ENCODE data around the gene KCNRG.
"Not testable (repeated sequence)": the region's sequence is repeated elsewhere in the genome, so short reads cannot be mapped to it uniquely, and the experiment has no call there.

Gene KCNRG, protein sequence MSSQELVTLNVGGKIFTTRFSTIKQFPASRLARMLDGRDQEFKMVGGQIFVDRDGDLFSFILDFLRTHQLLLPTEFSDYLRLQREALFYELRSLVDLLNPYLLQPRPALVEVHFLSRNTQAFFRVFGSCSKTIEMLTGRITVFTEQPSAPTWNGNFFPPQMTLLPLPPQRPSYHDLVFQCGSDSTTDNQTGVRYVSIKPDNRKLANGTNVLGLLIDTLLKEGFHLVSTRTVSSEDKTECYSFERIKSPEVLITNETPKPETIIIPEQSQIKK

DNA sequence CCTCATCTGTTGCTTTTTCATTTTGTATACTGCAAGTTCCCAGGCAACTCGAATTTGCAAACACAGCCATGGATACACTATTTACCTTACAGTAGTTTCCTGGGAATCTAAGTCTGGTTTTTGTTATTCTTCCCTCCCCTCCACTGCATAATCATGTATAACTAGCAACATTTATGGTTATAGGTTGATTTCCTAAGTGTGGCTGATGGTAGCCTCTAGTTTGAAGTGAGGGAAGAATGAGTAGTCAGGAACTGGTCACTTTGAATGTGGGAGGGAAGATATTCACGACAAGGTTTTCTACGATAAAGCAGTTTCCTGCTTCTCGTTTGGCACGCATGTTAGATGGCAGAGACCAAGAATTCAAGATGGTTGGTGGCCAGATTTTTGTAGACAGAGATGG is at the start of gene KCNRG:
TSS of gene KCNRG (plus strand) at position 187 of the 400 bp plus-strand sequence. CDS start at position 237, 50 bp downstream.
- no peak for DNase-seq (ENCODE audit: low read depth)

DNA sequence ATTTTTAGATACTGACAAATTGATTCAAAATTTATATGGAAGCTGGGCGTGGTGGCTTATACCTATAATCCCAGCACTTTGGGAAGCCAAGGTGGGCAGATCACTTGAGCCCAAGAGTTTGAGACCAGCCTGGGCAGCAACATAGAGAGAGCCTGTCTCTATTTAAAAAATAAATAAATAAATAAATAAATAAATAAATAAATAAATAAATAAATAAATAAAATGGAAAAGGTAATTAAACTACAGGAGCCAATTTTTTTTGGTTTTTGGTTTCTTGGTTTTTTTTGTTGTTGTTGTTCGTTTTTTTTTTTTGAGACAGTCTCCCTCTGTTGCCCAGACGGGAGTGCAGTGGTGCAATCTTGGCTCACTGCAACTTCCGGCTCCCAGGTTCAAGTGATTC is 47.8 kb upstream of the KCNRG start:
- no peak for DNase-seq (ENCODE audit: low read depth)

DNA sequence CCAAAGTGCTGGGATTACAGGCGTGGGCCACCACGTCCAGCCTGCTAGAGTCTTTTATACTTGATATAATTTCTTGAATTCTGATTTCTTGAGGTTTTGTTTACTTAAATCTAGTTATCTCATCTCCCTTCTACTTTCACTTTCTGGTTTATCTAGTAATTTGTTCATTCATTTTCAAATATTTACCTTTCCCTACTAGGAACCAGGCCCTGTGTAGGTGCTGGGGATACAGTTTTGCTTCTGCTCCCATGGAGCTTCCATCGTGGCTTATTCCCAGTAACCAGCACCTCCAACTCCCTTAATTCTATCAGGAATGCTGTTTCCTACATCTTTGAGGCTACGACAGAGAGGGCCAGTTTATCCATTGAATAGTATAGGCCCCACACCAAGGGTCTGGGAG is 42.5 kb upstream of the KCNRG start:
- DNase-seq (ENCODE audit: low read depth), result no peak

DNA sequence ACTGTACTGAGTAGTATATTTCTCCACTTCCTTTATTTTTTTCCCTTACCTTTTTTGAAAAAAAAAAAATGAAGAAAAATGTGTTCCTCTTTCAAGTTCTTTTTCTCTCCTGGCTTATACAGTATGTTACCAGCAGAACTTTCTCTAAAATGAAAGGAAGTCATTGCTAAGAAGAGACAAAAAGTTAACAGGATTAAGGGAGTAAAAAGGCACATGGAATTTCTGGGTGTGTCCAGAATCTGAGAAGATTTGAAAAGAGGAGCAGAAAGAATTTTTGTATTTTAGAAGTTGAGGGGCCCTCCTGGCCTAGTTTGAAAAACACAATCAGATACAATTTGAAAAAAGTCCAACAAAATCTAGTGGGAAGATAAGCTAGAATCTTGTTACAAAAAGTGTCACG is 39.4 kb upstream of the KCNRG start:
- DNase-seq (ENCODE audit: low read depth), result no peak

DNA sequence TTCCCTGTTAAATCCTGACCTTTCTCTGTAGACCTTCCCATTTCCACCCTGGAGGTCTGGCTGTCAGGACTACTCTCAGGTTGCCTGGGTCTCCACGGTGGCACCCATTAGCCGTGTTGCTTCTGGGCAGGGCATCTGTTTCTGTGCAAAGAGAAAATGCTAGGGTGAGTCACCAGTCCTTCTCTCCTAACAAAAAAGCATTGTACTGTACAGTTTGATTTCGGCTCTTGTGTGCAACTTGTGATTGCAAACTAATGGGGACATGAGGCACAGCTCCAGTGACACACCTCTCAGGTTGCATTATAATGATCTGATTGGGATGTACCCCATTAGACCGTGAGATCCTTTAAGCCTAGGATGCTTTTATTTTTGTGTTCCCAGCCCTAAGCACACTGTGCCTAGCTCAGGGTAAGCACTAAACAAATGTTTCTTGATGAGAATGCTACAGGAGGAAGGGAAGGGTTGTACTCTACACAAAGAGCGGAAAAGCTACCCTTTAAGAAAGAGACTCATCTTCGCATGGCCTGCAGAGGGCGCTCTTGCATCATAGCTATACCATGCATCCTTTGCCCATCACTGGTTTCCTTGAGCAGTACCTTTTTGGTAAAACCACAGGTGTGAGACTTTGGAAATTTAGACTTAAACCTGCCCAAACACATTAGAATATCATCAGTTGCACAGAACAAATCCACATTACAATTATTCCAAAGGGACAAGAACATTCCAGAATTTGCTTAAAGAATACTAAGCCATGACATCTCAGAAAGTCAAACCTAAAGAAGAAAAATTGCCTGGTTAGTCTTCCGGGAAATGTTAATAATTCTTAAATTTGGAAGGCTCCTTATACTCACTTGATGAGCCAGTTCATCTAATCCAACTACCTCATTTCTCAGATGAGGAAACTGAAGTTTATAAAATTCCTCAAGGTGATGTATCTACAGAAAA is 38.7 kb upstream of the KCNRG start:
- DNase-seq (ENCODE audit: low read depth), result peak; percentile 68

DNA sequence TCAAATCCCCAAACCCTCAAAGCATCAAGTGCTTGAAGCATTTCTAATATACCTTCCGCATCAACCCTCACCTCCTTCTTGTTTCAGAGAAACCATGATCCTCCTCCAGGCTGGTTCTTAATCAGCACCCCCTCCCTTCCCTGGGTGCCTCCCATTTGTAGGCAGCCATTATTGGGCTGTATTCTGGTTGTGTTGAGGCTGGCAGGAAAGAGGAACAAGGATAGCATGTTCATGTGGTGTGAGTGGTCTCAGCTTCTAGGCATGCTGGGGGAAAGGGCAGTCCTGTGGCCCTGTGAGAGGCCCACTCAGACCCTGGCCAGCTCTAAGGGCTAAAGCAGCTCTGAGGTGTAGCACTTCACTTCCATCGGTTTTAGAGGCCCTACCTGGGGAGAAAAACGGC is 37.3 kb upstream of the KCNRG start:
- no peak for DNase-seq (ENCODE audit: low read depth)

DNA sequence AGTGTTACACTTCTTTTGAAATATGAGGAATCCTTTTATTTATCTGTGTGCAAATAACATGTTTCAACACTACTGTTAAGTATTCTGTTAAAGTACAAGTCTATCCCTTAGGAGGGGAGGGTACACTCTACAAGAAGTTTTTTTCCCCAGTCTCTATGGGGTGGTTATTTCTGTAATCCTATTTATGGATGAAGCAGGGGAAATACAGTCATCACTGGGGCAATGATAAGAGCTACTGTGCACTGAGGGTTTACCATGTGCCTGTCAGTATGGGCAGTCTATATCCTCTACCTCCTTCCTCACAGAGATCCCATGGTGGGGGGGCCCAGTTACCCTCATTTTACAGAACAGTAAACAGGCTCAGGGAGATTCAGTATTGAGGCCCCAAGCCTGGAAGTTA is 35.0 kb upstream of the KCNRG start:
- no peak for DNase-seq (ENCODE audit: low read depth)

DNA sequence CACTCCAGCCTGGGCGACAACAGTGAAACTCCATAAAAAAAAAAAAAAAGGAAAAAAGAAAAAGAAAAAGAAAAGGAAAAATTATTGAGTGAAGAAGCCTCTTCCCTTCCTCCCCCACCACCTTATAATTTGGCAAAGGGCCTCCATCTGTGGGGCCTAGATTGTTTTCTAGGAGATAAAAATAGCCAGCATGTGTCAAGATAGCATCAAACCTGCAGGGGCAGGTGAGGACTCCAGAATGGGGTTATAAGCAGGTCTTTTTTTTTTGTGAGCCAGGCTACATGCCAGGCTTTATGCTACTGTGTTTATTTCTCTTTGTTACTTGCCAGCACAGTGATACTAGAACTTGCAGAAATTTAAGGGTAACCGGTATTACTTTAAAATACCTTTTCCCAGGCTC is 30.1 kb upstream of the KCNRG start:
- no peak for DNase-seq (ENCODE audit: low read depth)

DNA sequence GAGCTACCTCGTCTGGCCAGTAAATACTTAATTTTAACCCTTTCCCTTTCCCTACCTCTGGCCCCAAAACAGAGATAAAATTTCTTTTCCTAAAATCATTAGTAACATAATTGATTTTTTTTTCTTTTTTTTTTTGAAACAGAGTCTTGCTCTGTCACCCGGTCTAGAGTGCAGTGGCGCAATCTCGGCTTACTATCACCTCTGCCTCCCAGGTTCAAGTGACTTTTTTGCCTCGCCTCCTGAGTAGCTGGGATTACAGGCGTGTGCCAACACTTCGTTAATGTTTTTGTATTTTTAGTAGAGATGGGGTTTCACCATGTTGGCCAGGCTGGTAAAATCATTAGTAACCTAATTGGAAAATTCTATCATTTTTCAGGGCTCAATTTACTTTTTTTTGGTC is 28.8 kb upstream of the KCNRG start:
- no peak for DNase-seq (ENCODE audit: low read depth)

DNA sequence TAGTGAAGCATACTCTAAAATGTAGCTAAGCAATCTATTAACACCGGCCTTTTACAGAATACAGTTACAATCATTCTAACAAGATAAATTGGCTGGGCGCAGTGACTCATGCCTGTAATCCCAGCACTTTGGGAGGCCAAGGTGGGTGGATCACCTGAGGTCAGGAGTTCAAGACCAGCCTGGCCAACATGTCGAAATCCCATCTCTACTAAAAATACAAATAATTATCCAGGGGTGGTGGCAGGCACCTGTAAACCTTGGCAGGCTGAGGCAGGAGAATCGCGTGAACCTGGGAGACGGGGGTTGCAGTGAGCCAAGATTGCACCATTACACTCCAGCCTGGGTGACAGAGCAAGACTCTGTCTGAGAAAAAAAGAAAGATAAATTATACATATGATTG is 24.6 kb upstream of the KCNRG start:
- DNase-seq (ENCODE audit: low read depth), result not testable (repeated sequence)

DNA sequence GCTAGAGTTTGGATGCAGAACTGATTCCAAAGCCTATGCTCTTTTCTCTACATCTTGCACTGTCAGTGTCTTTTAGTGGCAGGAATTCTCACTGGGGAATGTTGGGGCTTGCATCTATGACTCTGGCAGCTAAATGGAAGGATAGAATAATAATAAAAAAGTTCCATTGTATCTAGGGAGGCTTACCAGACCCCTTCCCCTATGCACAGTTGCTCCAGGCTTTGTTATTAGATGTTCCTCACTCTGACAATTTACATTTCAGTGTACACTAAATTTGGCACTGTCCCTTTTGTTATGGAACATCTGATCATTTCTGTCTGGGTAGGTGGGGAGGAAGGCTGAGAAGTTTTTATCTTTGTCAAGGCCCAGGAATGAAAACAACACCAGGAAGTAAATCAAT is 22.1 kb upstream of the KCNRG start:
- no peak for DNase-seq (ENCODE audit: low read depth)

DNA sequence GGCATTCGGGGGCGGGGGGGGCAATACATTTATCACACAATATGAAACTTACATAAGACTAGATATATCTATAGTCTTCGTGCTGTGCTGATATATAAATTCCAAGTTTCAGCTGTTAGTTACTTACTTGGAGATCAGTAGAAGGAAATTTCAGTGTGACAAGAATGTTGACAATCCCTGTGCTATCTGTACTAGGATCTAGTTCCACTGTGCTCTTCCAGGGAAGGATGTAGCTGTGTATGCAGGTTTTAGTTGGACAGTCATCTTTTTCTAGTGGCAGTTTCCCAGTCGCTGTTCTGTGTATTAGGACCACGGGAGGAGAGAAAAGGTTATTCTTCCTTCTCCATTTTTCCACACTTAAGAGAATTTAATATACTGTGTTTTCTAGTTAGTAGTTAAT is 21.6 kb upstream of the KCNRG start:
- DNase-seq (ENCODE audit: low read depth), result no peak

DNA sequence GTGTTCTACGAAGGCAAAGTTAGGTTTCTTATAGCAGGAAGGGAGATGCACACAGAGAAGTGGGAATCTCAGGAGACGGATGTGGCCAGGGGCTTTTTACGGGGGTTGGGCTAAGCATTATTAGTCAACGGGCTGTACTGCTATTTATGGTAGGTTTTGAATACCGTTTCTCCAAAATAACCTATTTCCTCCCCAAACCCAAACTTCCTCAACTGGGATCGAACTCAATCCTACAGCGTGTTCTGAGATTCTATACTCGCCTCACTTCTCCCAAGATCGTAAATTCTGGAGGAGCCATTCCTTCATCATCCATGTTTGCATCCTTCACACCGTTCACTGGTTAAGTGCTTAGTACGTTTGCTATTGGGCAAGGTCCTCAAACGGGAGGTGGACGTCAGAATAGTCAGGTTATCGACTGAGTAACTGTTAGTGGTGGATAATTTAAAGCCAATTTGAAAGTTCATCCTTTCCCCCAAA is 19.6 kb upstream of the KCNRG start:
- DNase-seq (ENCODE audit: low read depth), result peak; percentile 49

DNA sequence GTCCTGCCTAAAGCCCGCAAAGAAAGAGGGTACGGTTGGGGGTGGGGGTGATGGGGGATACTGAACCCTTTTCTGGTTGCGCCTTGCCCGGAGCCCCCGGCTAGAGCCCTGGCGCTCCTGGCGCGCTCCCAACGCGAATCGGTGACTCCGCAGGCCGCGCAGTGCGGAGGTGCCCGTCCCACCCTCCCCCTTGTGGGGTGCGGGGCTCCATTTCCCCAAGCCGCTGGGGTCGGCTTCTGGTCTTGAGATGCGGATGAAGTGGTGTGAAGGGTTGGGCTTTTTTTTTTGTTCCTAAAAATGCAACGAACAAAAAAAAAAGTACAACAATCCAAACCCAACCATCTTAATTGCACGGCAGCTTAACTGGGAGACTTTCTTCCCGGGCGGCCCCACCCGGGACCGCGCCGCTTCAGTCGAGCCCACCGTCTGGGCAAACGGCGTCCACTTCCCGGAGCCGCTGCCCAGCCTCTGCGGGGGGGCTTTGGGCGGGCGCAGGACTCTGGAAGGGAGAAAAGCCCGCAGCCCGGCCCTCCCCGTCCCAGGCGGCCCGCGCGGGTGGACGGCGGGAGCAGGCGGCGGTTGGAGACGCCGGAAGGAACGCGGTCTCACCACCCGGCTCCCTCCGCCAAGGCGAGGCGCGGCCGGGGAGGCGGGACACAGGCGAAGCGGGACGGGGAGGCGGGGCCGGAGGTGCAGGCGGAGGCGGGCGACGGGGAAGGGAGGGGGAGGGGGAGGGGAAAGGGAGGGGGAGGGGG is 18.9 kb upstream of the KCNRG start:
- peak; percentile 91 for DNase-seq (ENCODE audit: low read depth)

DNA sequence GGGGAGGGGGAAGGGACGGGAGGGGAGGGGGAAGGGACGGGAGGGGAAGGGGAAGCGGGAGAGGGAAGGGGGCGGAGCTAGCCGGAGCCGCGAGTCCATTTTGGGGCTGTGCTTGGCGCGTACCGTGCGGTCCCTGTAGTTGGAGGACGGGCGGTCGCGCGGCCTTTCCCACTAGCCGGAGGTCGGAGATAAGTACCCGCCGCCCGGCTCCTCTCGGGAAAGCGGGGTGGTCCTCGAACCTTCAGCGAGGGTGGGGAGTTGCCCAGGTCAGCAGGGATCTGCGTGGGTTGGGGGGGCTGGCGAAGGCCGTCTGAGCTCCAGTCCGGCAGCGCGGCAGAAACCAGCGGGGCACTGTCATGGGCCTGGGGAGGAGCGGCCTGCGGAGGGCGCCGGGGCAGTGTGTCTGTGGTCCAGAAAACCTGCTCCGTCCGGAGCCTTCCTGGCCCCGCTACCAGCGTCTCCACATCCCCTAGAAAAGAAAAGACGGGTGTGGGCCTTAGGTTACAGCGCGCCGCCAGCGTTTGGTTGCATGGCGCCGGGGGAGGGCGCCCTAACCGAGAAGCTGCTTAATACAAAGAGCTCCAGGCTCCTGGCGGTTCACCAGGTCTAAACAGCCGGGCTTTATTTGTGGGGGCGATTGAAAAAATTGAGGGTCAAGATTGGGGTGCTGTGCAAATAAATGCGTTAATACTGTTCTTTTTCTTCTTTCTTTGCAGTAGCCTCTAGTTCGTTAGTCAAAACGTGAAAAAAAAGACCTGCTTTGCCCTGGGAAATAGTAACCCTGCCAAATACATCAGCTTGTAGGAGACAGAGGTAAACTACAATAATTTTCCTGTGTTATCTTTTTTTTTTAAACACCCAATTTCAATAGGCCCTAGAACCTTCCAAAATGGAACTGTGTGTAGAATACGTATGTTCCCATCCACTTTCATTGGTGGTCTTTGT is 18.0 kb upstream of the KCNRG start, which contains the start of gene TRIM13:
TSS of gene TRIM13 (plus strand) at position 92 of the 945 bp plus-strand sequence. CDS start 14,899 bp downstream, outside the sequence.
- DNase-seq (ENCODE audit: low read depth), result peak; percentile 88

DNA sequence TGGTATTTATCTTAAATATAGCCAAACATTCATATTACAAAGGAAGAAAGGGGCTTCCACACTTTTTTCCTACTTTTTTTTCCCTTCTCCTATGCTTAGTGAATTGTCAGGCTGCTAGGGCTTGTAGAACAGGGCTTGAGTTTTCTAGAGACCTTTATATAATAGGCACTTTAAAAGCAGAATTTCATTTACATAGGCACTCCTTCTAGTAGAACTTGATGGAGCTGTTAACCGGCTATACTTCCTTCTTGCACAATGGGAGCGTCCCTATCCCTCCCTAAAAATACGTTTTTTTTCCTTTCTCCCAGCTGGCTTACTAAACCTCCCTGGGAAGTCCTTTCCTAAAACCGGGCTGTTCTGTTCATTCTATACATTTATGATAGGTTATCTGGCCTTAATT is 17.3 kb upstream of the KCNRG start:
- no peak for DNase-seq (ENCODE audit: low read depth)

DNA sequence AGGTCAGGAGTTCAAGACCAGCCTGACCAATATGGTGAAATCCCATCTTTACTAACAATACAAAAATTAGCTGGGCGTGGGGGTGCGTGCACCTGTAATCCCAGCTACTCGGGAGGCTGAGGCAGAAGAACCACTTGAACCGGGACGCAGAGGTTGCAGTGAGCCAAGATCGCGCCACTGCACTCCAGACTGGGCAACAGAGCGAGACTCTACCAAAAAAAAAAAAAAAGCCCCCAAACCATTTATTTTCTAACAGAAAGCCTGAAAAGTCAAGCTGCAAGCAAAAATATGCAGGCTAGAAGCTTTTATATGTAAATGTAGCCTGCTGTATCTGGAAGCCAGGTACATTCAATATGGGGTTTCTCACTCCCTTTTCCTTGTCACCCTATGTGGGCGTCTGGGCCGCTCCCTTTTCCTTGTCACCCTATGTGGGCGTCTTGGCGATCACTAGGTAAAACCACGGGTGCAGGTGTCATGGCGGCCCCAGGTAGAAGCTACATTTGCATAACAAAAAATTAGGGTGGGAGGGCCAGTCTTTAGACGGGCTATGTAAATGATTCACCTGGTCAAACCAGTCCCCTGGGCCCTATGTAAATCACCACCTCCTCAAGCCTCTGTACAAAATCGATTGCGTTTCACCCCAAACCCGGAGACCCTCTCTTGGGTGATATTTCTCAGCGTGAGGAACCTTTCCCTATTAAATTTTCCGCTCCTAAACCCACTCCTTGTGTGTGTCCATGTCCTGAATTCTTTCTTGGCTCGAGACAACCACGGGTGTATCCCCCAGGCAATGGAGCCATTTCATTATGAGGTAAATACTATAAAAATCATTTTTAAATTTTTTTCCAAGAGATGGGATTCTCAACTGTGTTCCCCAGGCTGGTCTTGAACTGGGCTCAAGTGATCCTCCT is 16.3 kb upstream of the KCNRG start:
- no peak for DNase-seq (ENCODE audit: low read depth)

DNA sequence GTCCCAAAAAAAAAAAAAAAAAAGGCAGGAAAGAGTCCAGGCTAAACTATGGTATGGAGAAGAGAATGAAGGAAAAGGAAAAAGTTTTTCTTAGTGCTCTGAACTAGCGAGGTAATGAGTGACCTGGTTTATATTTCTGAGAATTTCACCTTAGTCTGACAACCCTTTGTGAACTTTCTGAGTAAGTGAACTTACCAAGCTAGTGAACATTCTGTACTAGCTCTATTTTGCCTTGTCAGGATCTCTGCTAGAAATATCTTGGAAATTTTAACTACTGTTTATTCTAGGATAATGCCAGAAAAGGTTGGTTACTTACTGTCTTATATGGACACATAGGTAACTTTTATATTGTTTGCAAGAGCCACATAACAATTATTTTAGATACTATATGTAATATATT is 14.0 kb upstream of the KCNRG start:
- no peak for DNase-seq (ENCODE audit: low read depth)

DNA sequence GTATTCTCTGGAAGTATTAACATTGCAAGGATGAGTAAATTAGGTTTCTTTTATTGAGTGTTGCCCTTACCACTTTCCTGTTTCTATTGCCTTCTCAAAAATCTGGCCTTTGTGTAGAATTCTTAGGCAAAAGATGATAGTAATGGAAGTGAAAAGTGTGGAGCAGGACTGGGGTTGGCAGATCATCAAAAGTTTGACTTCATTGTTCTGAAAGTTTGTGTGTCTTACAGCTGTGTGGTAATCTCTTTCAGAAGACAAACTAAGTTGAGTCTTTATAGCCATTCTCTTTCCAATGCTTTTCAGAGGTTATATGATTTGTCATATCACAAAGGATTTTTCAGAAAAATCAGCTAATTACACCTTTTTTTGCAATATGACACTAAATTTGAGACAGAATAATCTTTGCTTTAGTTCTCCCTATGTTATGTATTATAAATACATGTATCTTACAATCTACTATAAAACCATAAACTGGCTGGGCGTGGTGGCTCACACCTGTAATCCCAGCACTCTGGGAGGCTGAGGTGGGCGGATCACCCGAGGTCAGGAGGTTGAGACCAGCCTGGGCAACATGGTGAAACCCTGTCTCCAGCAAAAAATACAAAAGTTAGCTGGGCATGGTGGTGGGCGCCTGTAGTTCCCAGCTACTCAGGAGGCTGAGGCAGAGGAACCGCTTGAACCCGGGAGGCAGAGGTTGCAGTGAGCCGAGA is 8.7 kb upstream of the KCNRG start:
- DNase-seq (ENCODE audit: low read depth), result peak; percentile 40

Measured in amniotic epithelial cell (primary cell).